H9 (cell line): ENCODE results near the gene PRTFDC1. TPM values are rescaled to one million over a fixed set of nuclear protein-coding genes. Genes with fewer than 3 reads are reported as not detected.

ENCODE experiments used
- DNase-seq: peaks from one replicate; pipeline ENCODE4 v3.0.0-alpha.2; 2017
- H2AFZ ChIP-seq: one replicate; pipeline ENCODE4 v1.6.1; 2013; ENCODE audit warnings: mild to moderate bottlenecking, low read length, control low read depth, moderate library complexity
- H2AK5ac ChIP-seq: 2 replicates; pipeline ENCODE4 v1.6.1; 2013; ENCODE audit warnings: low read length, control low read depth, mixed read lengths; ENCODE audit not compliant: insufficient read length
- H2BK120ac ChIP-seq: one replicate; pipeline ENCODE4 v1.6.1; 2013; ENCODE audit warnings: low read depth, mild to moderate bottlenecking, low read length, control low read depth, inconsistent platforms; ENCODE audit not compliant: poor library complexity, severe bottlenecking
- H2BK12ac ChIP-seq: 2 replicates; pipeline ENCODE4 v1.6.1; 2013; ENCODE audit warnings: low read length, control low read depth, mixed read lengths, low read depth; ENCODE audit not compliant: insufficient read length
- H2BK15ac ChIP-seq: 2 replicates; pipeline ENCODE4 v1.6.1; 2013; ENCODE audit warnings: low read depth, low read length, control low read depth
- H2BK20ac ChIP-seq: one replicate; pipeline ENCODE4 v1.6.1; 2013; ENCODE audit warnings: low read depth, mild to moderate bottlenecking, low read length, control low read depth, inconsistent platforms; ENCODE audit not compliant: poor library complexity, severe bottlenecking
- H2BK5ac ChIP-seq: 2 replicates; pipeline ENCODE4 v1.6.1; 2013; ENCODE audit warnings: low read length, control low read depth, mixed read lengths; ENCODE audit not compliant: insufficient read length
- H3K14ac ChIP-seq: 2 replicates; pipeline ENCODE4 v1.6.1; 2013; ENCODE audit warnings: low read length, control low read depth; ENCODE audit not compliant: insufficient read depth
- H3K18ac ChIP-seq: 2 replicates; pipeline ENCODE4 v1.6.1; 2013; ENCODE audit warnings: low read depth, mild to moderate bottlenecking, mixed read lengths, low read length, control low read depth; ENCODE audit not compliant: insufficient read length
- H3K23ac ChIP-seq: 2 replicates; pipeline ENCODE4 v1.6.1; 2013; ENCODE audit warnings: low read length, control low read depth, mixed read lengths, low read depth; ENCODE audit not compliant: insufficient read length
- H3K23me2 ChIP-seq: 2 replicates; pipeline ENCODE4 v1.6.1; 2013; ENCODE audit warnings: low read depth, mild to moderate bottlenecking, mixed read lengths, low read length, control low read depth; ENCODE audit not compliant: insufficient read length, poor library complexity, severe bottlenecking
- H3K27ac ChIP-seq: 2 replicates; pipeline ENCODE4 v1.5.1; 2013; ENCODE audit warnings: low read length, control low read depth, mixed read lengths, low read depth; ENCODE audit not compliant: insufficient read length
- H3K27me3 ChIP-seq: 2 replicates; pipeline ENCODE4 v1.6.1; 2013; ENCODE audit warnings: low read length, control low read depth, inconsistent platforms; ENCODE audit not compliant: insufficient read depth
- H3K4ac ChIP-seq: 2 replicates; pipeline ENCODE4 v1.6.1; 2013; ENCODE audit warnings: low read depth, mild to moderate bottlenecking, control low read depth, inconsistent platforms, low read length, moderate library complexity
- H3K4me1 ChIP-seq: 2 replicates; pipeline ENCODE4 v1.6.1; 2013; ENCODE audit warnings: low read length, control low read depth, inconsistent platforms; ENCODE audit not compliant: insufficient read depth
- H3K4me2 ChIP-seq: 2 replicates; pipeline ENCODE4 v1.6.1; 2013; ENCODE audit warnings: low read length, control low read depth, mixed read lengths; ENCODE audit not compliant: insufficient read length, insufficient read depth
- H3K56ac ChIP-seq: 2 replicates; pipeline ENCODE4 v1.6.1; 2013; ENCODE audit warnings: low read depth, mild to moderate bottlenecking, mixed read lengths, low read length, control low read depth; ENCODE audit not compliant: insufficient read length
- H3K79me1 ChIP-seq: 2 replicates; pipeline ENCODE4 v1.6.1; 2013; ENCODE audit warnings: low read depth, mild to moderate bottlenecking, moderate library complexity, low read length, control low read depth, inconsistent platforms; ENCODE audit not compliant: insufficient read depth, poor library complexity, severe bottlenecking
- H3K79me2 ChIP-seq: 2 replicates; pipeline ENCODE4 v1.6.1; 2013; ENCODE audit warnings: low read length, control low read depth, inconsistent platforms; ENCODE audit not compliant: insufficient read depth
- H3K9ac ChIP-seq: 2 replicates; pipeline ENCODE4 v1.6.1; 2013; ENCODE audit warnings: low read length, control low read depth, mixed read lengths; ENCODE audit not compliant: insufficient read length; ENCODE audit errors: extremely low read depth
- H3K9me3 ChIP-seq: one replicate; pipeline ENCODE4 v1.6.1; 2013; ENCODE audit warnings: low read depth, low read length, inconsistent platforms; ENCODE audit not compliant: control insufficient read depth
- H3T11ph ChIP-seq: one replicate; pipeline ENCODE4 v1.6.1; 2013; ENCODE audit warnings: mild to moderate bottlenecking, low read length, control low read depth, inconsistent platforms
- H4K20me1 ChIP-seq: one replicate; pipeline ENCODE4 v1.6.1; 2013; ENCODE audit not compliant: control insufficient read depth, insufficient read length, insufficient read depth
- H4K5ac ChIP-seq: 2 replicates; pipeline ENCODE4 v1.6.1; 2013; ENCODE audit warnings: low read depth, mild to moderate bottlenecking, mixed read lengths, low read length, control low read depth; ENCODE audit not compliant: insufficient read length
- H4K8ac ChIP-seq: replicated peaks from 2 replicates; pipeline ENCODE4 v1.6.1; 2013; ENCODE audit warnings: low read length, control low read depth, mixed read lengths, low read depth; ENCODE audit not compliant: insufficient read length
- H4K91ac ChIP-seq: 2 replicates; pipeline ENCODE4 v1.6.1; 2013; ENCODE audit warnings: low read depth, mild to moderate bottlenecking, moderate library complexity, mixed read lengths, low read length, control low read depth; ENCODE audit not compliant: insufficient read length
- H3K27ac Mint-ChIP-seq, 3 experiments: 2 replicates in 2 of 3; 3 replicates in 1 of 3; pipeline ENCODE4 v1.8.0; 2020 to 2021; ENCODE audit warnings: mixed read lengths in 3 of 3, mild to moderate bottlenecking in 1 of 3, moderate library complexity in 1 of 3
- H3K27me3 Mint-ChIP-seq: 2 replicates; pipeline ENCODE4 v1.8.0; 2021; ENCODE audit warnings: low read depth, mild to moderate bottlenecking, moderate library complexity, mixed read lengths
- H3K36me3 Mint-ChIP-seq, 3 experiments: 2 replicates in 2 of 3; 3 replicates in 1 of 3; pipeline ENCODE4 v1.8.0; 2020 to 2021; ENCODE audit warnings: low read depth in 3 of 3, mixed read lengths in 3 of 3; ENCODE audit not compliant: insufficient read depth in 1 of 3
- H3K4me1 Mint-ChIP-seq, 2 experiments: 2 replicates each; pipeline ENCODE4 v1.8.0; 2020; ENCODE audit warnings: mixed read lengths in 2 of 2
- H3K4me3 Mint-ChIP-seq, 2 experiments: 2 replicates in 1 of 2; 3 replicates in 1 of 2; pipeline ENCODE4 v1.8.0; 2020 to 2021; ENCODE audit warnings: mild to moderate bottlenecking in 2 of 2, mixed read lengths in 2 of 2, moderate library complexity in 1 of 2
- H3K9me3 Mint-ChIP-seq, 2 experiments: 2 replicates in 1 of 2; 3 replicates in 1 of 2; pipeline ENCODE4 v1.8.0; 2020; ENCODE audit warnings: mild to moderate bottlenecking in 2 of 2, mixed read lengths in 2 of 2, moderate library complexity in 1 of 2
- CTCF ChIP-seq: fragments of 200-600 bp; sonication (generic); conservative IDR thresholded peaks from 3 replicates; pipeline ENCODE4 v1.8.0; 2021; ENCODE audit warnings: antibody characterized with exemption, mild to moderate bottlenecking
- WGBS: extraction: QIAGEN DNeasy Blood & Tissue Kit; methylation state at CpG from one replicate; pipeline ENCODE4 v1.1.7; 2013; ENCODE audit warnings: missing lambda C conversion rate, low lambda C conversion rate, mixed read lengths; ENCODE audit not compliant: insufficient read length; ENCODE audit errors: extremely low coverage; 5-methylcytosine and 5-hydroxymethylcytosine counted together
- total RNA-seq: library from RNA; stranded (reverse); gene quantifications from 2 replicates; pipeline ENCODE4 v1.2.1, GENCODE V29; 2021

The PRTFDC1 gene
- total RNA-seq, 1 experiment from 2014 or later = 7.5 TPM

DNA sequence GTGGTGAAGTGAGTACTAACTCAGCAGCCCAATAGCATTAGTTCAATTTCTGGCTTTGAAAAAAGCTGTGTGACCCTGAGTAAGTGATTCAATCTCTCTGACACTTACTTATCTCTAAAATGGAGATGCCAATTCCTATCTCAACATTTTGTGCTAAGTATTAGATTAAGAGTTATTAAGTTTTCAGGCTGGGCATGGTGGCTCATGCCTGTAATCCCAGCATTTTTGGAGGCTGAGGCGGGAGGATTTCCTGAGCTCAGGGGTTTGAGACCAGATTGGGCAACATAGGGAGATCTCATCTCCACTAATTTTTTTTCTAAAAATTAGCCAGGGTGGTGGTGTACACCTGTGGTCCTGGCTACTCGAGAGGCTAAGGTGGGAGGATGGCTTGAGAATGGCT lies 109.5 kb downstream of the PRTFDC1 start:
- H3K18ac ChIP-seq = no peak overlapping the region
- no peaks in the 10 kb centered on the region for H3K79me2 ChIP-seq
- no peak overlapping the region for H2BK15ac ChIP-seq
- Mint-ChIP-seq H3K27me3 (no peaks in the 10 kb centered on the region; the same call in 1 of the 2 replicates), H3K4me3 (no peak overlapping the region), H3K36me3 (no peaks in the 10 kb centered on the region), H3K27ac (no peak overlapping the region), H3K4me1 (peaks cover 0 to 3% of the 10 kb centered on the region in 2 experiments; a peak in 1 of 4 replicates), H3K9me3 (no peaks in the 10 kb centered on the region)
- no peak overlapping the region for H2BK5ac ChIP-seq
- no peak overlapping the region for H3K9ac ChIP-seq
- H2BK20ac ChIP-seq = no peak overlapping the region
- WGBS = no CpG with 5 or more reads among the region's 2 CpGs
- no peaks in the 10 kb centered on the region for H3K23me2 ChIP-seq
- no peaks in the 10 kb centered on the region for H4K20me1 ChIP-seq
- H2BK120ac ChIP-seq = no peak overlapping the region
- H3K79me1 ChIP-seq = no peaks in the 10 kb centered on the region
- no peak overlapping the region for H4K5ac ChIP-seq
- H3K27me3 ChIP-seq = no peaks in the 10 kb centered on the region
- no peak overlapping the region for H4K8ac ChIP-seq
- H2BK12ac ChIP-seq = no peak overlapping the region
- H3K56ac ChIP-seq = no peak overlapping the region
- no peaks in the 10 kb centered on the region for H3K4me1 ChIP-seq
- H3K4ac ChIP-seq = no peak overlapping the region
- no peak overlapping the region for H2AFZ ChIP-seq
- no peak overlapping the region for H3T11ph ChIP-seq
- no peak overlapping the region for H3K23ac ChIP-seq
- H3K14ac ChIP-seq = no peak overlapping the region
- no peaks in the 10 kb centered on the region for H3K9me3 ChIP-seq
- no peak overlapping the region for H3K4me2 ChIP-seq
- H4K91ac ChIP-seq = no peak overlapping the region
- no peak for TF ChIP-seq CTCF
- DNase-seq = no peak
- no peak overlapping the region for H2AK5ac ChIP-seq
- H3K27ac ChIP-seq = no peak overlapping the region
